SK-N-SH (cell line): ENCODE results near the gene KCTD7. TPM values are rescaled to one million over a fixed set of nuclear protein-coding genes. Genes with fewer than 3 reads are reported as not detected.

Source experiments
- CTCF ChIA-PET: fragments of 300-600, 350-600 bp; formaldehyde crosslinking; extraction: SDS; loops from one replicate; lab custom pipeline; 2021; lab: Yijun Ruan, JAX
- POLR2A ChIA-PET: fragments of 350-600 bp; sonication (Branson Sonifier 250); formaldehyde crosslinking; extraction: SDS; loops from one replicate; lab custom pipeline; 2020; ENCODE audit warnings: antibody characterized with exemption, inconsistent platforms; lab: Yijun Ruan, JAX
- DNase-seq: peaks from one replicate; pipeline ENCODE4 v3.0.0; 2012
- H2AFZ ChIP-seq: fragments of 200-600 bp; sonication (generic); 2 replicates; pipeline ENCODE4 v1.8.1; 2016; ENCODE audit warnings: antibody characterized with exemption, mild to moderate bottlenecking, low read depth
- H3F3A ChIP-seq: fragments of 200-600 bp; sonication (generic); replicated peaks from 2 replicates; pipeline ENCODE3; 2016; ENCODE audit warnings: antibody characterized with exemption, mild to moderate bottlenecking; ENCODE audit not compliant: insufficient read depth
- H3K27ac ChIP-seq, 2 experiments: fragments of 200-500 bp in 1 of 2; fragments of 200-600 bp in 1 of 2; sonication (Bioruptor generic) in 1 of 2; sonication (generic), shearing (Covaris generic) in 1 of 2; 2 replicates each; pipeline versions ENCODE4 v1.5.1 to v1.6.1; 2014 to 2016; ENCODE audit warnings: low read depth in 2 of 2, inconsistent platforms in 1 of 2, low read length in 1 of 2, mild to moderate bottlenecking in 1 of 2, mixed read lengths in 1 of 2
- H3K27me3 ChIP-seq: fragments of 200-600 bp; sonication (generic), shearing (Covaris generic); 2 replicates; pipeline ENCODE4 v1.6.1; 2016; ENCODE audit warnings: mixed run types; ENCODE audit not compliant: insufficient read depth
- H3K36me3 ChIP-seq, 2 experiments: fragments of 200-500 bp in 1 of 2; fragments of 200-600 bp in 1 of 2; sonication (Bioruptor generic) in 1 of 2; sonication (generic) in 1 of 2; replicated peaks in 1 of 2; 2 replicates each; pipeline versions ENCODE3 to v1.5.1; 2014 to 2016; ENCODE audit warnings: low read length in 1 of 2, mild to moderate bottlenecking in 1 of 2; ENCODE audit not compliant: insufficient read depth in 2 of 2, control insufficient read depth in 1 of 2
- H3K4me1 ChIP-seq, 2 experiments: fragments of 200-500 bp in 1 of 2; fragments of 200-600 bp in 1 of 2; sonication (Bioruptor generic) in 1 of 2; sonication (generic), shearing (Covaris generic) in 1 of 2; 2 replicates each; pipeline versions ENCODE4 v1.5.1 to v1.6.1; 2014 to 2016; ENCODE audit warnings: low read depth in 1 of 2, low read length in 1 of 2, mixed run types in 1 of 2; ENCODE audit not compliant: insufficient read depth in 2 of 2, control insufficient read depth in 1 of 2
- H3K4me2 ChIP-seq: fragments of 200-600 bp; sonication (generic), shearing (Covaris generic); 2 replicates; pipeline ENCODE4 v1.6.1; 2017; ENCODE audit warnings: mixed run types
- H3K4me3 ChIP-seq, 2 experiments: fragments of 200-500 bp in 1 of 2; fragments of 200-600 bp in 1 of 2; sonication (Bioruptor generic) in 1 of 2; sonication (generic), shearing (Covaris generic) in 1 of 2; 2 replicates each; pipeline versions ENCODE4 v1.5.1 to v1.8.1; 2014 to 2016; ENCODE audit warnings: low read depth in 2 of 2, inconsistent platforms in 1 of 2, low read length in 1 of 2, mild to moderate bottlenecking in 1 of 2, mixed read lengths in 1 of 2, moderate library complexity in 1 of 2
- H3K79me2 ChIP-seq: fragments of 200-600 bp; sonication (generic); 2 replicates; pipeline ENCODE4 v1.8.1; 2017; ENCODE audit warnings: mild to moderate bottlenecking; ENCODE audit not compliant: insufficient read depth
- H3K9ac ChIP-seq: fragments of 200-600 bp; sonication (generic); 2 replicates; pipeline ENCODE4 v1.6.1; 2017; ENCODE audit warnings: mixed run types
- H3K9me2 ChIP-seq: fragments of 200-600 bp; sonication (generic); 2 replicates; pipeline ENCODE4 v1.6.1; 2017; ENCODE audit warnings: mixed run types
- H3K9me3 ChIP-seq: fragments of 200-600 bp; sonication (generic); 2 replicates; pipeline ENCODE4 v1.6.1; 2017; ENCODE audit warnings: mixed run types, mild to moderate bottlenecking, moderate library complexity
- H4K20me1 ChIP-seq: fragments of 200-600 bp; sonication (generic); 2 replicates; pipeline ENCODE4 v1.6.1; 2017; ENCODE audit warnings: mild to moderate bottlenecking, mixed run types; ENCODE audit not compliant: insufficient read depth
- CHD2 ChIP-seq: fragments of 150-350 bp; IDR thresholded peaks from 2 replicates; pipeline ENCODE4 v1.6.1; 2018; ENCODE audit warnings: low read length; ENCODE audit not compliant: partially characterized antibody
- GABPA ChIP-seq: IDR thresholded peaks from 2 replicates; pipeline ENCODE4 v1.4.0; 2012; ENCODE audit warnings: low read depth, mild to moderate bottlenecking
- JUND ChIP-seq: IDR thresholded peaks from 2 replicates; pipeline ENCODE4 v1.4.0; 2012
- NFIC ChIP-seq: IDR thresholded peaks from 2 replicates; pipeline ENCODE4 v1.4.0; 2012; ENCODE audit warnings: borderline replicate concordance
- POLR2AphosphoS5 ChIP-seq: IDR thresholded peaks from 2 replicates; pipeline ENCODE4 v1.6.1; 2012; ENCODE audit warnings: low read depth, low read length
- SMC3 ChIP-seq: IDR thresholded peaks from 2 replicates; pipeline ENCODE4 v1.6.1; 2012; ENCODE audit warnings: low read depth, low read length, improper control_type of control experiment
- TCF12 ChIP-seq: IDR thresholded peaks from 2 replicates; pipeline ENCODE4 v1.4.0; 2012
- YY1 ChIP-seq: IDR thresholded peaks from 2 replicates; pipeline ENCODE4 v1.4.0; 2012; ENCODE audit warnings: low read depth, mild to moderate bottlenecking
- WGBS: methylation state at CpG from one replicate; pipeline ENCODE4 v1.1.6; 2017; ENCODE audit warnings: low lambda C conversion rate; 5-methylcytosine and 5-hydroxymethylcytosine counted together
- polyA plus RNA-seq, 3 experiments: library from polyadenylated mRNA; depleted of rRNA; stranded (reverse); fragments of >200 nt; gene quantifications; 2 replicates each; pipeline ENCODE4 v1.2.3, GENCODE V29; 2012
- TF ChIP-seq, protein P1 (sequence below): IDR thresholded peaks from 2 replicates; pipeline ENCODE4 v1.6.1; 2012; ENCODE audit warnings: mild to moderate bottlenecking, low read depth, low read length, moderate library complexity
- TF ChIP-seq, protein P2 (sequence below): fragments of 150-350 bp; IDR thresholded peaks from 2 replicates; pipeline ENCODE4 v1.6.1; 2016; ENCODE audit warnings: mild to moderate bottlenecking, low read depth, low read length
- TF ChIP-seq, protein P3 (sequence below): IDR thresholded peaks from 2 replicates; pipeline ENCODE4 v1.4.0; 2012; ENCODE audit warnings: low read depth, borderline replicate concordance

KCTD7 gene
- polyA plus RNA-seq, 1 of the 3 experiments (the other 2 are of a cell fraction), result 19.5 TPM

DNA sequence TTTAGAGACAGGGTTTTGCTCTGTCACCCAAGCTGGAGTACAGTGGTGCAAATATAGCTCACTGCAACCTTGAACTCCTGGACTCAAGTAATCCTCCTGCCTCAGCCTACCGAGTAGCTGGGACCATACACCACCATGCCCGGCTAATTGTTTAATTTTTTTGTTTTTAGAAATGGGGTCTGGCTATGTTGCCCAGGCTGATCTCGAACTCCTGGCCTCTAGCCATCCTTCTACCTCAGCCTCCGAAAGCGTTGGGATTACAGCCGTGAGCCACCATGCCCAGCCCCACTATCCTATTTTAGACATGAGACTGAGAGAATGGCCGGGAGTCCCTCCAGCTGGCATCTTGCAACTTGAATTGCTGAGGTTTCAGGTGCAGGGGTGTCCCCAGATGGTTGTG lies 39.4 kb downstream of the KCTD7 start (continued):
- TF ChIP-seq, protein P1, sequence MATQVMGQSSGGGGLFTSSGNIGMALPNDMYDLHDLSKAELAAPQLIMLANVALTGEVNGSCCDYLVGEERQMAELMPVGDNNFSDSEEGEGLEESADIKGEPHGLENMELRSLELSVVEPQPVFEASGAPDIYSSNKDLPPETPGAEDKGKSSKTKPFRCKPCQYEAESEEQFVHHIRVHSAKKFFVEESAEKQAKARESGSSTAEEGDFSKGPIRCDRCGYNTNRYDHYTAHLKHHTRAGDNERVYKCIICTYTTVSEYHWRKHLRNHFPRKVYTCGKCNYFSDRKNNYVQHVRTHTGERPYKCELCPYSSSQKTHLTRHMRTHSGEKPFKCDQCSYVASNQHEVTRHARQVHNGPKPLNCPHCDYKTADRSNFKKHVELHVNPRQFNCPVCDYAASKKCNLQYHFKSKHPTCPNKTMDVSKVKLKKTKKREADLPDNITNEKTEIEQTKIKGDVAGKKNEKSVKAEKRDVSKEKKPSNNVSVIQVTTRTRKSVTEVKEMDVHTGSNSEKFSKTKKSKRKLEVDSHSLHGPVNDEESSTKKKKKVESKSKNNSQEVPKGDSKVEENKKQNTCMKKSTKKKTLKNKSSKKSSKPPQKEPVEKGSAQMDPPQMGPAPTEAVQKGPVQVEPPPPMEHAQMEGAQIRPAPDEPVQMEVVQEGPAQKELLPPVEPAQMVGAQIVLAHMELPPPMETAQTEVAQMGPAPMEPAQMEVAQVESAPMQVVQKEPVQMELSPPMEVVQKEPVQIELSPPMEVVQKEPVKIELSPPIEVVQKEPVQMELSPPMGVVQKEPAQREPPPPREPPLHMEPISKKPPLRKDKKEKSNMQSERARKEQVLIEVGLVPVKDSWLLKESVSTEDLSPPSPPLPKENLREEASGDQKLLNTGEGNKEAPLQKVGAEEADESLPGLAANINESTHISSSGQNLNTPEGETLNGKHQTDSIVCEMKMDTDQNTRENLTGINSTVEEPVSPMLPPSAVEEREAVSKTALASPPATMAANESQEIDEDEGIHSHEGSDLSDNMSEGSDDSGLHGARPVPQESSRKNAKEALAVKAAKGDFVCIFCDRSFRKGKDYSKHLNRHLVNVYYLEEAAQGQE, result no peak
- TF ChIP-seq SMC3 (no peak), POLR2AphosphoS5 (no peak)
- TF ChIP-seq, protein P2, sequence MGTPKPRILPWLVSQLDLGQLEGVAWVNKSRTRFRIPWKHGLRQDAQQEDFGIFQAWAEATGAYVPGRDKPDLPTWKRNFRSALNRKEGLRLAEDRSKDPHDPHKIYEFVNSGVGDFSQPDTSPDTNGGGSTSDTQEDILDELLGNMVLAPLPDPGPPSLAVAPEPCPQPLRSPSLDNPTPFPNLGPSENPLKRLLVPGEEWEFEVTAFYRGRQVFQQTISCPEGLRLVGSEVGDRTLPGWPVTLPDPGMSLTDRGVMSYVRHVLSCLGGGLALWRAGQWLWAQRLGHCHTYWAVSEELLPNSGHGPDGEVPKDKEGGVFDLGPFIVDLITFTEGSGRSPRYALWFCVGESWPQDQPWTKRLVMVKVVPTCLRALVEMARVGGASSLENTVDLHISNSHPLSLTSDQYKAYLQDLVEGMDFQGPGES, result no peak
- TF ChIP-seq, all 33 proteins: peak for 0

DNA sequence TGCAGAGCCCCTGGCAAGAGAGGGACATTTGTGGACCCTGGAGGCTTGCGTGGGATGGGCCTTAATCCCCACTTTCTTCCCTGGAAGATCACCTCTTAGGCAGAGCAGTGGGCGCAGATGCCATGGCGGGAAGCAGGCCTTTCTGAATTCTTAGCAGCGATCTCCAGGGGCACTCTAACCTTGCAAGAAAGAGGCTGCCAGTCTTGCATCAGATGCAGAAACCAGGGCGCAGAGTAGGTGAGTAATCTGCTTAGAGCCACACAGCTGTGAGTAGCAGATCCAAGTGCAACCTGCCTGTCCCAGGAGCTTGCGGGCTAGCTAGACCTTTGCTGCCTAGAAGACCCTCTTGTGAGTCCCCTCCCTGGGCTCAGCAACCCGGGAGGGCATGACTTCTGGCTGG lies 40.0 kb downstream of the KCTD7 start:
- H3K79me2 ChIP-seq, result peaks cover 27% of the 10 kb centered on the region; the same call in 1 of the 2 replicates
- H2AFZ ChIP-seq, result no peak overlapping the region

More for the DNA sequence above, 40.0 kb downstream of the KCTD7 start:
- TF ChIP-seq POLR2AphosphoS5 (no peak), JUND (no peak), TCF12 (no peak), YY1 (no peak), NFIC (no peak), GABPA (no peak), CHD2 (no peak)
- TF ChIP-seq, protein P3, sequence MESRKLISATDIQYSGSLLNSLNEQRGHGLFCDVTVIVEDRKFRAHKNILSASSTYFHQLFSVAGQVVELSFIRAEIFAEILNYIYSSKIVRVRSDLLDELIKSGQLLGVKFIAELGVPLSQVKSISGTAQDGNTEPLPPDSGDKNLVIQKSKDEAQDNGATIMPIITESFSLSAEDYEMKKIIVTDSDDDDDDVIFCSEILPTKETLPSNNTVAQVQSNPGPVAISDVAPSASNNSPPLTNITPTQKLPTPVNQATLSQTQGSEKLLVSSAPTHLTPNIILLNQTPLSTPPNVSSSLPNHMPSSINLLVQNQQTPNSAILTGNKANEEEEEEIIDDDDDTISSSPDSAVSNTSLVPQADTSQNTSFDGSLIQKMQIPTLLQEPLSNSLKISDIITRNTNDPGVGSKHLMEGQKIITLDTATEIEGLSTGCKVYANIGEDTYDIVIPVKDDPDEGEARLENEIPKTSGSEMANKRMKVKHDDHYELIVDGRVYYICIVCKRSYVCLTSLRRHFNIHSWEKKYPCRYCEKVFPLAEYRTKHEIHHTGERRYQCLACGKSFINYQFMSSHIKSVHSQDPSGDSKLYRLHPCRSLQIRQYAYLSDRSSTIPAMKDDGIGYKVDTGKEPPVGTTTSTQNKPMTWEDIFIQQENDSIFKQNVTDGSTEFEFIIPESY, result no peak
- TF ChIP-seq, protein P2, result no peak
- ChIA-PET CTCF (interaction anchor here (1.3 kb wide), 1 partner anchor 14 kb away, joined by 4 read pairs; no protein-coding TSS in a partner anchor), POLR2A (no interaction called here)
- Histone ChIP-seq H3K27ac (no peak overlapping the region), H3K9me2 (no peaks in the 10 kb centered on the region), H3K36me3 (no peaks in the 10 kb centered on the region), H3K4me3 (no peak overlapping the region), H3F3A (no peaks in the 10 kb centered on the region), H3K9ac (no peak overlapping the region), H3K4me2 (no peak overlapping the region), H4K20me1 (peaks cover 15% of the 10 kb centered on the region), H3K9me3 (no peaks in the 10 kb centered on the region), H3K4me1 (no peaks in the 10 kb centered on the region; a peak in 1 of 4 replicates), H3K27me3 (no peaks in the 10 kb centered on the region)
- 100% methylated on average over 2 of the region's 7 CpGs for WGBS
- DNase-seq, result no peak
